HG02973 (cell line): ENCODE data around the gene SREBF1.

Experiments used
- ATAC-seq: cut with Tn5 transposase; IDR thresholded peaks from one replicate; pipeline ENCODE4 v1.9.1; 2021; ENCODE audit warnings: moderate library complexity; ENCODE audit not compliant: unreplicated experiment

The SREBF1 gene

GRCh38 chr17:17797119-17797809 lies 39.5 kb downstream of the SREBF1 start:
- ATAC-seq, result no peak

DNA sequence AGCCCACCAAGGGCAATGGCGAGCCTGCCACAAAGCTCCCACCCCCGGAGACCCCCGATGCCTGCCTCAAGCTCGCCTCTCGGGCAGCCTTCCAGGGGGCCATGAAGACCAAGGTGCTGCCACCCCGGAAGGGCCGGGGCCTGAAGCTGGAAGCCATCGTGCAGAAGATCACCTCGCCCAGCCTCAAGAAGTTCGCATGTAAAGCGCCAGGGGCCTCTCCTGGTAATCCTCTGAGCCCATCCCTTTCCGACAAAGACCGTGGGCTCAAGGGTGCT lies 40.1 kb downstream of the SREBF1 start:
- ATAC-seq, result no peak

DNA sequence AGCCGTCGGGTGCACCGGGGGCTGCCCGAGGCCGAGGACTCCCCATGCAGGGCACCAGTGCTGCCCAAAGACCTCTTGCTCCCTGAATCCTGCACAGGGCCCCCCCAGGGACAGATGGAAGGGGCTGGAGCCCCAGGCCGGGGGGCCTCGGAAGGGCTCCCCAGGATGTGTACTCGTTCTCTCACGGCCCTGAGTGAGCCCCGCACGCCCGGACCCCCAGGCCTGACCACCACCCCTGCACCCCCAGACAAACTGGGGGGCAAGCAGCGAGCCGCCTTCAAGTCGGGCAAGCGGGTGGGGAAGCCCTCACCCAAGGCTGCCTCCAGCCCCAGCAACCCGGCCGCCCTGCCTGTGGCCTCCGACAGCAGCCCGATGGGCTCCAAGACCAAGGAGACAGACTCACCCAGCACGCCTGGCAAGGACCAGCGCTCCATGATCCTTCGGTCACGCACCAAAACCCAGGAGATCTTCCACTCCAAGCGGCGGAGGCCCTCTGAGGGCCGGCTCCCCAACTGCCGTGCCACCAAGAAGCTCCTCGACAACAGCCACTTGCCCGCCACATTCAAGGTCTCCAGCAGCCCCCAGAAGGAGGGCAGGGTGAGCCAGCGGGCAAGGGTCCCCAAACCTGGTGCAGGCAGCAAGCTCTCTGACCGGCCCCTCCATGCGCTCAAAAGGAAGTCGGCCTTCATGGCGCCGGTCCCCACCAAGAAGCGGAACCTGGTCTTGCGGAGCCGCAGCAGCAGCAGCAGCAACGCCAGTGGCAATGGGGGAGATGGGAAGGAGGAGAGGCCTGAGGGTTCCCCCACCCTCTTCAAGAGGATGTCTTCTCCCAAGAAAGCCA lies 40.6 kb downstream of the SREBF1 start:
- ATAC-seq, result no peak

DNA sequence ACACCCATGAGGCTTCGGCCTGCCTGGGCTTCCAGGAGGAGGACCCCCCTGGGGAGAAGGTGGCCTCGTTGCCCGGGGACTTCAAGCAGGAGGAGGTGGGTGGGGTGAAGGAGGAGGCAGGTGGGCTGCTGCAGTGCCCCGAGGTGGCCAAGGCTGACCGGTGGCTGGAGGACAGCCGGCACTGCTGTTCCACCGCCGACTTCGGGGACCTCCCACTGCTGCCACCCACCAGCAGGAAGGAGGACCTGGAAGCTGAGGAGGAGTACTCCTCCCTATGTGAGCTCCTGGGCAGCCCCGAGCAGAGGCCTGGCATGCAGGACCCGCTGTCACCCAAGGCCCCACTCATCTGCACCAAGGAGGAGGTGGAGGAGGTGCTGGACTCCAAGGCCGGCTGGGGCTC lies 41.5 kb downstream of the SREBF1 start:
- ATAC-seq, result no peak

DNA sequence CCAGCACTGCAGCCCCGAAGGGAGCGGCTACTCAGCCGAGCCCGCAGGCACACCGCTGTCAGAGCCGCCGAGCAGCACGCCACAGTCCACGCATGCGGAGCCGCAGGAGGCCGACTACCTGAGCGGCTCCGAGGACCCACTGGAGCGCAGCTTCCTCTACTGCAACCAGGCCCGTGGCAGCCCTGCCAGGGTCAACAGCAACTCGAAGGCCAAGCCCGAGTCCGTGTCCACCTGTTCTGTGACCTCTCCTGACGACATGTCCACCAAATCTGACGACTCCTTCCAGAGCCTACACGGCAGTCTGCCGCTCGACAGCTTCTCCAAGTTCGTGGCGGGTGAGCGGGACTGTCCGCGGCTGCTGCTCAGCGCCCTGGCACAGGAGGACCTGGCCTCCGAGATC lies 42.4 kb downstream of the SREBF1 start:
- ATAC-seq, result no peak

DNA sequence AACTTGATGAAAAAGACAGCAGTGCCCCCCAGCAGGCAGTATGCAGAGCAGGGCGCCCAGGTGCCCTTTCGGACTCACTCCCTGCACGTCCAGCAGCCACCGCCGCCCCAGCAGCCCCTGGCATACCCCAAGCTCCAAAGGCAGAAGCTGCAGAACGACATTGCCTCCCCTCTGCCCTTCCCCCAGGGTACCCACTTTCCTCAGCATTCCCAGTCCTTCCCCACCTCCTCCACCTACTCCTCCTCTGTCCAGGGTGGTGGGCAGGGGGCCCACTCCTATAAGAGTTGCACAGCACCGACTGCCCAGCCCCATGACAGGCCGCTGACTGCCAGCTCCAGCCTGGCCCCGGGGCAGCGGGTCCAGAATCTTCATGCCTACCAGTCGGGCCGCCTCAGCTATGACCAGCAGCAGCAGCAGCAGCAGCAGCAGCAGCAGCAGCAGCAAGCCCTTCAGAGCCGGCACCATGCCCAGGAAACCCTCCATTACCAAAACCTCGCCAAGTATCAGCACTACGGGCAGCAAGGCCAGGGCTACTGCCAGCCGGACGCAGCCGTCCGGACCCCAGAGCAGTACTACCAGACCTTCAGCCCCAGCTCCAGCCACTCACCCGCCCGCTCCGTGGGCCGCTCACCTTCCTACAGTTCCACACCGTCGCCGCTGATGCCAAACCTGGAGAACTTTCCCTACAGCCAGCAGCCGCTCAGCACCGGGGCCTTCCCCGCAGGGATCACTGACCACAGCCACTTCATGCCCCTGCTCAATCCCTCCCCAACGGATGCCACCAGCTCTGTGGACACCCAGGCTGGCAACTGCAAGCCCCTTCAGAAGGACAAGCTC lies 43.2 kb downstream of the SREBF1 start:
- no peak for ATAC-seq

GRCh38 chr17:17792551-17793377 lies 44.0 kb downstream of the SREBF1 start:
- ATAC-seq, result no peak

DNA sequence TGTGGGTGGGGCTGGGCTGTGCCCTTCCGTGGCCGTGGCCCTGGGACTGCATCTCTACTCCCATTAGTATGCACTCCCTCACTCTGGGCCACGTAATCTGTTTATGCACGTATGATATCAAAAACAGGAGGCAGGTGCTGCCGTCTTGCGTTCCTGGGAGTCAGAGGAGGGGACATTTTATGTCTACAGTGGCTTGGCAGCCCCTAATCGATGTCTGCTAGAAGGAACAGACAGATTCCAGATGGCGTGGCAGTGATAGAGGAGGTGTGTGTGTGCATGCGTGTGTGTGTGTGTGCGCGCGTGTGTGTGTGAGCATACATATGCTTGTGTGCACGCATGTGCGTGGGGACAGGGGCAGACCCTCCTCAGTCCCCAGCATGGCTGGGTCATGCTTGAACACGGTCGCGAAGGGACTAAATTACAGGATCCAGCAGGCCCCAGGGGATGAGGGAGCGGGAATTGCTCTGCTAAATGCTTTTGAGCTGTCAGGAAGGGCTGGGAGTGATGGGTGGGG lies 44.7 kb downstream of the SREBF1 start:
- ATAC-seq, result no peak

- no peak for ATAC-seq
Measured at GRCh38 chr17:17790637-17791464, 45.9 kb downstream of the SREBF1 start.

DNA sequence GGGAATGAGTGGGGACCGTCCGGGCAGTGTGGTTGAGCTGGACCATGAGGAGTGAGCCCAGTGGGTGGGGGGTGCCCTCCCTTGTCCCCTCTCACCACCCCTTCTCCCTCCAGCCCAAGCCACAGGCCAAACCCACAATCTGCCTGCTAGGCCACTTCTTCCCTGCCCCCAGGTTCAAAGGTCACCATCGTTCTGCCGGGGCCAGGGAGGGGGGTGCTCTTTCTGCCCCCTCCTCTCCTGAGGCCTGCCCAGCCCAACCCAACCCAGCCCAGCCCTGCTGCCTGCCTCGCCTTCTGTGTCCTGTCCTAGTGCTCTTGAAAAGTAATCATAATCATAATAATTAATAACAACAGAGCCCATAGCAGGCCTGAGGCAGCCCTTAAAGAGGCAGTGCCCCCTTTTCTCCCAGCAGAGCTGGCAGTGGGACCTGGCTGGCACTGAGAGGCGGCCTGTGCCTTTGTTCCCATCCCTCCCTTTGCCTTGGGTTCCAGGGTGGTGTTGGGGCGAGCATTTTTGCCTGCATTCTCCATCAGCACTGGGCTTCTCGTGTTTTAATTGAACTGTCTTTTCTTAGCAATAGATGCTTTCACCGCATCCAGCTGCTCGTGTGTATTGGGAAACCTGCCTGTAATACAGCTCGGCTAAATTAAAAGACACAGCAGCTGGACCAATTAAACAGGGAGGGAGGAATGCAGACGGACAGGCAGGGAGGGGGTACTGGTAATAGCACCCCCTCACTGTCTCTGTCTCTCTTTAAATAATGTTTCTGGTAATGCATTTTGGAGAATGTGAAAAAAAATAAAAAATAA lies 46.8 kb downstream of the SREBF1 start:
- ATAC-seq, result no peak

GRCh38 chr17:17789410-17789809 lies 47.4 kb downstream of the SREBF1 start:
- no peak for ATAC-seq

- no peak for ATAC-seq
Measured at GRCh38 chr17:17788967-17789366, 47.8 kb downstream of the SREBF1 start.

DNA sequence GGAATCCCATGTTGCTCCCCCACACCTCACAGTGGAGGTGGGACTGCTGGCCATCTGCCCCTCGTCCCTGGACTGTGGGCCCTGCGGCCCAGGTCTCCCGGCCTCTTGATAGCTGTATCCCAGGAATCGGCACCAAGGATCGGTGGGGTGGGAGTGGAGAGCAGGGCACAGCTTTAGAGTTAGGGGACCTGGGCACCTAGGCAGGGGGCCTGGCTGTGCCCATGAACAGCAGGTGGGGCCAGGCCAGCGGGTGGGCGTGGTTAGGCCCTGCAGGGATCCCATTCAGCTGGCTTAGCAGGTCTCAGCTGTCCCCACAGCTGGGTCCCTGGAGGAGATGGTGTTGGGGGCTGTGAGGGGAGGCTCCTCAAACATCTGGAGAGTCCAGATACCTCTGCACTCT lies 49.2 kb downstream of the SREBF1 start:
- no peak for ATAC-seq

GRCh38 chr17:17786998-17787397 lies 49.8 kb downstream of the SREBF1 start:
- no peak for ATAC-seq

- ATAC-seq, result no peak
Measured at GRCh38 chr17:17785407-17785806, 51.4 kb downstream of the SREBF1 start.

GRCh38 chr17:17784657-17785267 lies 52.0 kb downstream of the SREBF1 start:
- ATAC-seq, result no peak

DNA sequence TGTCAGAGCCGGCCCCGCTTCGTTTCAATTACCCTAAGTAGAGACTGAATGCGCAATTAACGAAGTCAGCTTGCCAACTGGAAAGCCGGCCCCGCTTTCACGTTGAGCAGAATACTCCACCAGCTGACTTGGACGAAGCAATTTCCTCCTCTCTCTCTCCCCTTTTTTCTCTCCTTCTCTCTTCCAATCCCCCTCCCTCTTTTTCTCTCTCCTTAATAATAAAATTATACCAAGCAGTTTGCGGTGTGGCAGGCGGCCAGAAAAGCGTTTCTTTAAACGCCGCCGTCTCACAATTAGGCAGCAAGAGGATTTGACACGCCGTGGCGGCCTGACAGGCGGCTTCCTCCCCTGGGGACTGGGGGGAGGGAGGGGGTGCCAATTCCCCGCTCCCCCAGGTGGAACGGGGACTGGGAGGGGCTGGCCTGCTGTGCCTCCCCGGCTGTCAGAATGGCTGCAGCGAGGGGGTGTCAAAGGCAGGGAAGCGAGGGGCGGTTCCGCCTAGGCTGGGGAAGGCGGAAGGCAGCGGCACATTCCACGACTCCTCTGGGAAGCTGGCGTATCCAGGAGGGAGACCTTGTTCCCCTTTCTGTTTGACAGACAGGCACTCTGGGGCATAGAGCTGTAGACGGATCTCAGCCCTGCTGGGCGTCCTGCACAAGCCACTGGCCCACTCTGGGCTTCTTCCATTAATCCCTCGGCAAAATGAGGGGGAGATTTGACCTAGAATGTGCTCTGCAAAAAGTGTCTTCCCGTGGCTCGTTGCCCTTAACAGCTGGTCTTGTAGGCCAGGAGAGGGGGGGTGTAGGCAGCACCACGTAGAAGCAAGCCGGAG lies 52.7 kb downstream of the SREBF1 start:
- ATAC-seq, result no peak
